Spinal cord (tissue), 10 donors: ENCODE data around the gene CPEB1. TPM values are rescaled to one million over a fixed set of nuclear protein-coding genes. Genes with fewer than 3 reads are reported as not detected.

Source experiments
- DNase-seq, 6 donors: peaks; one replicate each; pipeline versions ENCODE4 v3.0.0 to v3.0.0-alpha.2; 2013 to 2015; ENCODE audit warnings: low spot score in 6 of 6, low read depth in 4 of 6
- H3K27ac ChIP-seq: one replicate; pipeline ENCODE4 v1.5.1; 2013; ENCODE audit warnings: low read depth, low read length, control low read depth
- H3K27me3 ChIP-seq: one replicate; pipeline ENCODE4 v1.6.1; 2013; ENCODE audit warnings: low read length; ENCODE audit not compliant: control insufficient read depth, insufficient read depth
- H3K36me3 ChIP-seq: one replicate; pipeline ENCODE4 v1.6.1; 2013; ENCODE audit warnings: low read length; ENCODE audit not compliant: control insufficient read depth, insufficient read depth
- H3K4me1 ChIP-seq: one replicate; pipeline ENCODE4 v1.6.1; 2013; ENCODE audit warnings: low read length; ENCODE audit not compliant: control insufficient read depth, insufficient read depth
- H3K4me3 ChIP-seq: one replicate; pipeline ENCODE4 v1.5.1; 2013; ENCODE audit warnings: low read depth, low read length, control low read depth
- H3K9me3 ChIP-seq: one replicate; pipeline ENCODE4 v1.6.1; 2013; ENCODE audit warnings: low read length; ENCODE audit not compliant: control insufficient read depth, insufficient read depth
- WGBS: methylation state at CpG from one replicate; pipeline ENCODE4 v1.1.5; 2013; ENCODE audit warnings: missing lambda C conversion rate; ENCODE audit not compliant: insufficient coverage; 5-methylcytosine and 5-hydroxymethylcytosine counted together
- long read RNA-seq, 4 donors: transcript quantifications; one replicate each; lab custom pipeline, GENCODE V29; 2026
- polyA plus RNA-seq, 2 donors: library from polyadenylated mRNA; unstranded; fragments of 120-200 nt; gene quantifications; one replicate each; pipeline ENCODE4 v1.2.1, GENCODE V29; 2013; ENCODE audit not compliant: insufficient read length in 2 of 2
- total RNA-seq, 2 donors: library from RNA; depleted of rRNA in 1 of 2; stranded (reverse); fragments of 120-200 nt in 1 of 2; fragments of >200 nt in 1 of 2; gene quantifications; one replicate each; pipeline versions ENCODE4 v1.2.3 to v1.2.4, GENCODE V29; 2013 to 2014
- donor health status: healthy.

Gene CPEB1
- total RNA-seq (10 to 100 TPM in 1 of 2 donors, 1 to 10 TPM in 1; 5.1 to 11.0 TPM), polyA plus RNA-seq (1 to 10 TPM; 8.1 to 8.2 TPM)
- long read RNA-seq, donor 1, partial matches to known transcripts = 0 of 1 reads
- long read RNA-seq, donor 1, other reads (novel, unspliced or antisense) = 0 of 1 reads
- long read RNA-seq, donor 2, partial matches to known transcripts = 0 of 1 reads
- long read RNA-seq, donor 2, other reads (novel, unspliced or antisense) = 0 of 1 reads
- long read RNA-seq, donor 3, partial matches to known transcripts = 0 of 1 reads
- long read RNA-seq, donor 3, other reads (novel, unspliced or antisense) = 0 of 1 reads
- long read RNA-seq, donor 4, partial matches to known transcripts = 0 of 1 reads
- long read RNA-seq, donor 4, other reads (novel, unspliced or antisense) = 0 of 1 reads

DNA sequence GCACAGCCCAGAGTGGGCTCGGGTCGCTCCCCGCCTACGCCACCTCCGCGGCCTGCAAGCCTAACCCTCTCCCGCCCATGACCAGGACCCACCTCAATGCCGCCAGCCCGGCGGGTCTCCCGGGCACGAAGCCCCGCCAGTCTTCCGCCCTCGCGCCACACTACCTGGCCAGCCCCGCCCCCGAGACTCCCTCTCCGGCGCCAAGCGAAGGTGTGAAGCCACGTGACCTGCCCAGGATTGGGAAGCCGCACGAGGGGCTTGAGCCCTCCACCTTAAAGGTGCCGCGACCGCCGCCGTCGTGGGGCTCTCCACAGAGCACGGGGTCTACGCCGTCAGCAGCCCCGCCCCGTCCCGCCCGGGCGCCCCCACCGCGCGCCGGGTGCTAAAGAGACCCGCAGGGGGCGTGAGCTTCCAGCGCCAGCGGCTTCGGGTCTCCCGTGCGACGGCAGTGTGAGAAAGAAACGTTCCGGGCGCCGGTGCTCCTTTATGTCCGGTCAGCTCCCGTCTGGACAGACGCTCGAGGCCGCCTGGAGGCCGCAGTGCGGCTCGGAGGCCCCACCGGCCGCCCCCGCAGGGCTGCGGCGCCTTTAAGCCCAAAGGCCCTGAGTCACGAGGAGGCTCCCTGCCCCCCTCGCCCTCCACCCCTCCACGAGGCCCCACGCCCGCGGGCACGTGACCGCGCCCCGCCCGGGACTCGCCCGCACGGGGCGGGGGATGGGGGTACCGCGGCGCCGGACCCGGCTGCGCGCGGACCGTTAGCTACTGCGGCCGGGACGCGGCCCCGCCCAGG, at the start of gene CPEB1:
CPEB1 (minus strand) TSS at position 319 of the 790 bp plus-strand sequence. CDS start 18,904 bp downstream, outside the sequence.
- Histone ChIP-seq H3K4me3 (no peak within 1 kb of the TSS), H3K4me1 (peaks cover 27% of the 10 kb centered on the region), H3K9me3 (no peaks in the 10 kb centered on the region), H3K27me3 (peaks cover 59% of the 10 kb centered on the region), H3K27ac (no peak within 1 kb of the TSS), H3K36me3 (peaks cover 2% of the 10 kb centered on the region)
- 5% methylated on average over 96 of the region's 96 CpGs for WGBS
- DNase-seq = peak in 2 of 6 donors; percentile 49 to 54

DNA sequence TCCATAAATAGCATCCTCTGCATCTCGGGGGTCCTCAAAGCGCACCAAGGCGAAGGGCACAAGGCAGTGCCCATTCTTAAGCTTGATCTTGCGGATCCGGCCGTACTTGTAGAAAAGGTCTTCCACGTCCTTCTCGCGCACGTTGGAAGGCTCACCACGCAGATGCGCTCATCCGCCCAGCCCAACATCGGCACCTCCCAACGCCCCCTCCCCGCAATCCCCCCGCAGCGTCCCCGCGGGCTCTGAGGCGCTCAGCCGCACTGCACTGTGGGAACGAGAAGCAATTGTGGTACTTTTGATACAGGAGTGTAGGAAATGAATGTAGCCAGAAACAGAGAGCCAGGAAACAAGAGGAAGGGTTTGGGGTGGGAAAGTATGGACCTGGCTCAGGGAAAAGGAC, 45.0 kb upstream of the CPEB1 start:
- H3K4me1 ChIP-seq = no peaks in the 10 kb centered on the region
- no peak for DNase-seq
- H3K27ac ChIP-seq = no peak overlapping the region
- H3K27me3 ChIP-seq = no peaks in the 10 kb centered on the region
- 88% methylated on average over 23 of the region's 23 CpGs for WGBS
- peaks cover 22% of the 10 kb centered on the region for H3K36me3 ChIP-seq
- no peaks in the 10 kb centered on the region for H3K9me3 ChIP-seq
- no peak overlapping the region for H3K4me3 ChIP-seq

DNA sequence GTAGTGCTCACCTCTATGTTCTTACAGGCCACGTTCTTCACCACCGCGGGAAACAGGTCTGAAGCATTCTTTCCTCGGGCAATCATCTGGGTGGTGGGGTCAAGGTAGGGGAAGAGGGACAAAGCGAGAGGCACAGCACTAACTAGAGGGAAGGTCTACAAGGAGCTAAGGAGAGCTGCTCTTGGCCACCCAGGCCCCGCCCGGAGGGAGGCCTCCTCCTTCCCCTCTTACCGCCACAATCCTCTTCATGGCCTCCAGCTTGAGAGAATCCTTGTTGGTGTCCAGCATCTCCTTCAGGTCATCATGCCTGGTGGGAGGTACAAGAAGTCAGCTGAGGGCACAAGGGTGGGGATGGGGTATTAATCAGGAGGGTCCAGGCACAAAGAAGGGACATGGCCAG, 42.0 kb upstream of the CPEB1 start:
- no CpG with 5 or more reads among the region's 8 CpGs for WGBS
- DNase-seq = no peak
- H3K36me3 ChIP-seq = peaks cover 22% of the 10 kb centered on the region
- H3K27me3 ChIP-seq = no peaks in the 10 kb centered on the region
- no peaks in the 10 kb centered on the region for H3K4me1 ChIP-seq
- no peak overlapping the region for H3K4me3 ChIP-seq
- no peak overlapping the region for H3K27ac ChIP-seq
- H3K9me3 ChIP-seq = no peaks in the 10 kb centered on the region

DNA sequence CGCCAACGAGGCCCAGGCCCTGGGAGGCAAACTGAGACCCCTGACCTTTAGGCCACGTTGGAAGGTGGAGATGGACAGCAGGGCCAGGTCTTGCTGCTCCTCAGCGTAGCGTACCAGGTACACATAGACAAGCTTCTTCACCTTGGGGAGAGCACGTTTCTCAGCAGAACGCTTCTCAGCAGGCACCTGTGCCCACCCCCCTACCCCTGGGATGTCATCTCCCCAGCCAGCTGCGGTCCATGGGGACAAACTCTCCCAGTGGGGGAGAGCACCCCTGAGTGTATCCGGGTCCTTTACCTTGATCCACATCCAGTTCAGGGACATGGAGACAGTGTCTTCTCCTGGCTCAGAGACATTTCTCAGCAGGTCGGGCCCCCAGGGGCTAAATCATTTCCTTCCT, 41.5 kb upstream of the CPEB1 start:
- Histone ChIP-seq H3K4me3 (no peak overlapping the region), H3K27me3 (no peaks in the 10 kb centered on the region), H3K9me3 (no peaks in the 10 kb centered on the region), H3K4me1 (no peaks in the 10 kb centered on the region), H3K27ac (no peak overlapping the region), H3K36me3 (peaks cover 22% of the 10 kb centered on the region)
- WGBS = 89% methylated on average over 9 of the region's 10 CpGs
- no peak for DNase-seq

DNA sequence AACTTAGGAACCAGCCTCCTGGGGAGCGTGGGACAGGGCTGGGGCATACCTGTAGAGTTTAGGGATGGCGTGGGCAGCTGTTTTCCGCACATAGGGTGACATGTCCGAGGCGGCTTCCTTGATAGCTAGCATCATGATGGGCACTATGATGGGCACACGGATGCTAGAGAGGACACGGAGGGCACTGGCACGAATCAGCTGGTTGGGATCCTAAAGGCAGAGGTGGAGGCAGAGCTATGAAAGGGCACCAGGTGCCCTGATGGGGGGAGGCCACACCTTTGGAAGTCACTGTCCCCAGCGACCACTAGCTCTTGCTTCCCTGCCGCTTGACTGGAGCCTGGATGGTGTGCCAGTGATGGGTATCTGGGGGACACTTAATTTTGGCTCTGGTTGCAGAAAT, 34.2 kb upstream of the CPEB1 start:
- Histone ChIP-seq H3K27ac (no peak overlapping the region), H3K27me3 (peaks cover 7% of the 10 kb centered on the region), H3K4me1 (peaks cover 13% of the 10 kb centered on the region), H3K36me3 (peaks cover 31% of the 10 kb centered on the region), H3K4me3 (no peak overlapping the region), H3K9me3 (no peaks in the 10 kb centered on the region)
- DNase-seq = no peak
- 97% methylated on average over 9 of the region's 10 CpGs for WGBS

DNA sequence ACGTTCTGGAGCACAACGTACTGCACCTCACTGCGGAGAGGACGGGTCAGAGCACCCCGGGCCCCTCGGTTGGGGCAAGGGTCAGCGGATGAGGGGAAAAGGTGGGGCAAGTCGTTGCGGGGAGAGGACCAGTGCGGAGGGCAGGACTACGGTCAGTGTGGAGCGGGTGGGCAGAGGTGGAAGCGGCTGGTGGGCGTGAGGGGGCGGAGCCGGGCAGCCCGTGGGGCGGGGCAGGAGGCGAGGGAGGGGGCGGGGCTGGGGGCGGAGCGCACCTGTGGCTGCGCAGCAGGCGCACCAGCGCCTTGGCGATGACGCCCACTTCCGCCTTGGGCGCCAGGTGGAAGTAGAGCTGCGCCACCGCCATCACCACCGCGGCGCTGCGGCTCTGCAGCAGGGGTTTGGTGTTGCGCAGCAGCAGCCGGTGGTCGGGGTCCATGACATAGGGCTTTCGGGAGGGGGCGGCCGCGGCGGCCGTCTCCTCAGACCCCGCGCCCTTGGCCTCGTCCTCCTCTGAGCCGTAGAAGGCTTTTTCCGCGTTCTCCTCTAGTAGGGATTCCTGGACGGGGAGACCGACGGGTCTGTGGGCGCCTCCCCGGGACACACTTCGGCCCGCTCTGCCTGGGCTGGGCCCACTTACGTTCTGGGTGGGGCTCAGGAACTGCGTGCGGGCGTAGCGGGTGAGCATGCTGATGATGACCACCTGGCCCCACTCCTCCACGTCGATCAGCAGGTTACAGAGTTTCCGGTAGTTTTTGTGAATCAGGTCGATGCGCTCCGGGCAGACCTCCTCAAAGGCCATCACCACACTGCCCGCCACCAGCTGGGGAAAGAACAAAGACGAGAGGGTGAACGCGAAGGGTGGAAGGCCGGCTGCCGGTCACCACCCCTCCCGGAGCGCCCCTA, 33.3 kb upstream of the CPEB1 start:
- H3K27me3 ChIP-seq = peaks cover 7% of the 10 kb centered on the region
- 10% methylated on average over 64 of the region's 76 CpGs for WGBS
- no peak overlapping the region for H3K4me3 ChIP-seq
- H3K9me3 ChIP-seq = no peaks in the 10 kb centered on the region
- no peak overlapping the region for H3K27ac ChIP-seq
- peak in 2 of 6 donors; percentile 50 to 84 for DNase-seq
- H3K36me3 ChIP-seq = peaks cover 34% of the 10 kb centered on the region
- H3K4me1 ChIP-seq = peaks cover 13% of the 10 kb centered on the region

DNA sequence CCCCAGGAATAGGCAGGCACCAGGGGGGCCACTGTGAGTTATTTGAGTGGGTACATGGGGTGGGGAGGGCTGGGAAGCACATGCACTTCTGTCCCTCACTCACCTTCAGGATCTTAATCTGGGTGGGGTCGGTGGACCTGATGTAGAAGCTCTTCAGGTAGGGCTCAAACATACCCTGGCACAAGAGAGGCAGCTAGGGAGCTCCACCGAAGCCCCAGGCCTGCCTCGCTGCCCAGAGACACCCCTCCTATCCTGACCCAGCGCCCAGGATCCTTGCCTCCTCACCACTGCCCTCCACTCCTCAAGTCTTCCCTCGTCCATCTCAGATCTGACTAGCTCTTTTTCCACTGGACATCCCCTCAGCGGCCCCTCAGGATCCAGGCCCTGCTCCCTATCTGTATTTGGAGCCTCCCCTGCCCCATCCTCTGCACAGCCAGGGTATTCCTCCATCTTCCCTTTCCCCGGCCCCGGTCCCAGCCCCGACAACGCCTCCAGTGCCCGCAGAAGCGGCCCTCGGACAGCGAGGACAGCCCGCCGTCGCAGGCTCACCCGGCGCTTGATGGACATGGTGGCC, 32.5 kb upstream of the CPEB1 start:
- DNase-seq = no peak
- Histone ChIP-seq H3K27me3 (peaks cover 7% of the 10 kb centered on the region), H3K36me3 (peaks cover 34% of the 10 kb centered on the region), H3K4me3 (no peak overlapping the region), H3K4me1 (peaks cover 13% of the 10 kb centered on the region), H3K9me3 (no peaks in the 10 kb centered on the region), H3K27ac (no peak overlapping the region)
- WGBS = 35% methylated on average over 18 of the region's 19 CpGs

DNA sequence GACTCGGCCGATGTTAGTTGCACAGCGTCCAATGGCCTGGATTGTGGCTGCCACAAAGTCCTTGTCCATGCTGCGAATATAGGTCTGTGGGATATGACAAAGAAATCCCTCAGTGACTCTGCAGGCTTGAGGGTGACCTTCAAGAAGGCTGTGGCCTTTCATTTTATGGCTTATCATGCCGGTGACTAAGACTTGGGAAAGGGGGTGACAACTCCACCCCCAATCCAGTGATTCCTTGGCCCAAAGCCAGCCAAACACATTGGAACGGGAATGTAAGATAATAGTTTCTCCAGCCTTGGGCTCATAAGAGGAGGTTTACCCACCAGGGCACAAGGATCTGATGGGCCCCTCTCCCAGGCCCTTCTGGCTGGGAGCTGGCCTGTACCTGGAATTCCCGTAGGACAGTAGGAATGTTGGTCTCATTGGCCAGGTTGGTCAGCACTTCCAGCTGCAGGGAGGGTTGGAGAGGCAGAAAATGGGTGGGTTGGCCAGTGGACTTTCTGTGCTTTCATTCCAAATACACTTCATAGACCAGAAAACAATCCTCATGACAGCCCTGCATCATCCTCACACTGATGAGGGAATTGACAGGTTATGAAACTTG, 30.7 kb upstream of the CPEB1 start:
- H3K4me3 ChIP-seq = no peak overlapping the region
- no peaks in the 10 kb centered on the region for H3K9me3 ChIP-seq
- DNase-seq = no peak
- WGBS = 87% methylated on average over 4 of the region's 7 CpGs
- peaks cover 13% of the 10 kb centered on the region for H3K4me1 ChIP-seq
- no peak overlapping the region for H3K27ac ChIP-seq
- peaks cover 7% of the 10 kb centered on the region for H3K27me3 ChIP-seq
- peaks cover 34% of the 10 kb centered on the region for H3K36me3 ChIP-seq

DNA sequence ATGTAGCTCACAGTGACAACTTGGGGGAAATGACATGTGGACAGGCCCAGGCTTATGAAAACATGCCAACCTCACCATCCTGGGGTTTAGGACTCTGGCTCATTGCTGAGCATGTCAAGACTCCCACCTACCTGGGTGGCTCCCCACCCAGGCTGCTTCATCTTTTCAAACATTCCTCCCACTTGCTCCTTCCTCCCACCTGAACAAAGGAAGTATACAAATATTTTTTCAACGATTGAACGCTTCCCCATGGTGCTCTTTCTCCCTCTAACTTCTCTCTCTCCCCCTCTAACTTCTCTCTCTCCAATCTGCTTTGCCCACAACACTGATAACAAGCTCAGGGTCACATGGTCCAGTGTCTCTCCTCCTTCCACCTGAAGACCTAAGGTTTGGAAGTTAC, 27.7 kb upstream of the CPEB1 start:
- Histone ChIP-seq H3K4me1 (peaks cover under 1% of the 10 kb centered on the region), H3K36me3 (peaks cover 25% of the 10 kb centered on the region), H3K9me3 (no peaks in the 10 kb centered on the region), H3K27me3 (no peaks in the 10 kb centered on the region), H3K4me3 (no peak overlapping the region), H3K27ac (no peak overlapping the region)
- DNase-seq = no peak
- 75% methylated on average over 2 of the region's 2 CpGs for WGBS
